CD4-positive, alpha-beta T cell treated with Interleukin-2 at 100 ng/mL for 4 hours (primary cell): ENCODE results near the gene SLC5A4.
"Not testable (repeated sequence)": the region's sequence is repeated elsewhere in the genome, so short reads cannot be mapped to it uniquely, and the experiment has no call there.

ENCODE experiments used
- DNase-seq: peaks from one replicate; pipeline ENCODE4 v3.0.0-alpha.2; 2020; ENCODE audit warnings: low spot score

SLC5A4 gene

GRCh38 chr22:32199961-32200360, 55.2 kb downstream of the SLC5A4 start:
- no peak for DNase-seq

GRCh38 chr22:32199341-32199740, 55.8 kb downstream of the SLC5A4 start:
- DNase-seq = no peak

GRCh38 chr22:32197553-32198226, 57.5 kb downstream of the SLC5A4 start:
- DNase-seq = not testable (repeated sequence)

GRCh38 chr22:32195900-32196299, 59.2 kb downstream of the SLC5A4 start:
- not testable (repeated sequence) for DNase-seq

- not testable (repeated sequence) for DNase-seq
Measured at GRCh38 chr22:32193346-32193745, 61.8 kb downstream of the SLC5A4 start.

- not testable (repeated sequence) for DNase-seq
Measured at GRCh38 chr22:32191021-32191420, 64.1 kb downstream of the SLC5A4 start.

- DNase-seq = no peak
Measured at GRCh38 chr22:32185821-32186220, 69.3 kb downstream of the SLC5A4 start.

GRCh38 chr22:32183625-32184024, 71.5 kb downstream of the SLC5A4 start:
- no peak for DNase-seq

- no peak for DNase-seq
Measured at GRCh38 chr22:32181043-32181442, 74.1 kb downstream of the SLC5A4 start.

- no peak for DNase-seq
Measured at GRCh38 chr22:32177221-32177765, 77.9 kb downstream of the SLC5A4 start.

GRCh38 chr22:32175683-32176644, 79.2 kb downstream of the SLC5A4 start:
- DNase-seq = no peak

GRCh38 chr22:32175115-32175514, 80.0 kb downstream of the SLC5A4 start:
- no peak for DNase-seq
